ENCODE measurements around the gene CYB5D1.

CYB5D1 gene

GRCh38 chr17:7840441-7840840, 17.4 kb upstream of the CYB5D1 start:
- no peak for ATAC-seq
- TF ChIP-seq ZNF8 (CRISPR knock-in tag; IDR thresholded peaks at IDR 0.05) (no peak), ZNF70 (CRISPR knock-in tag; IDR thresholded peaks at IDR 0.05) (no peak), CREB5 (CRISPR knock-in tag; IDR thresholded peaks at IDR 0.05; ENCODE audit: low read depth) (no peak), ISL1 (CRISPR knock-in tag; IDR thresholded peaks at IDR 0.05) (no peak), OSR1 (CRISPR knock-in tag; IDR thresholded peaks at IDR 0.05) (no peak), POU6F1 (CRISPR knock-in tag; IDR thresholded peaks at IDR 0.05; ENCODE audit: borderline replicate concordance, low read depth) (no peak), GLIS3 (CRISPR knock-in tag; IDR thresholded peaks at IDR 0.05) (no peak), TOX (CRISPR knock-in tag; IDR thresholded peaks at IDR 0.05; ENCODE audit: borderline replicate concordance) (no peak), RARB (CRISPR knock-in tag; IDR thresholded peaks at IDR 0.05) (no peak), ZFP30 (CRISPR knock-in tag; IDR thresholded peaks at IDR 0.05) (no peak), CSRNP3 (CRISPR knock-in tag; IDR thresholded peaks at IDR 0.05) (no peak)

- no peak for ATAC-seq
Measured at GRCh38 chr17:7840875-7841274, 16.9 kb upstream of the CYB5D1 start.

GRCh38 chr17:7841396-7841914, 16.3 kb upstream of the CYB5D1 start:
- peak; percentile 12 for ATAC-seq
- no peak for TF ChIP-seq PPARA (CRISPR knock-in tag; IDR thresholded peaks at IDR 0.05; ENCODE audit: borderline replicate concordance)

More at GRCh38 chr17:7840875-7841274, 16.9 kb upstream of the CYB5D1 start:
- TF ChIP-seq ZNF8 (CRISPR knock-in tag; IDR thresholded peaks at IDR 0.05) (no peak), PATZ1 (CRISPR knock-in tag; IDR thresholded peaks at IDR 0.05; ENCODE audit: borderline replicate concordance) (no peak), OSR1 (CRISPR knock-in tag; IDR thresholded peaks at IDR 0.05) (no peak), GLIS3 (CRISPR knock-in tag; IDR thresholded peaks at IDR 0.05) (no peak), TOX (CRISPR knock-in tag; IDR thresholded peaks at IDR 0.05; ENCODE audit: borderline replicate concordance) (no peak), ARNTL (CRISPR knock-in tag; IDR thresholded peaks at IDR 0.05; ENCODE audit: borderline replicate concordance, low read depth) (no peak), PPARA (CRISPR knock-in tag; IDR thresholded peaks at IDR 0.05; ENCODE audit: borderline replicate concordance) (no peak), CSRNP3 (CRISPR knock-in tag; IDR thresholded peaks at IDR 0.05) (no peak), ZC3H10 (CRISPR knock-in tag; IDR thresholded peaks at IDR 0.05) (no peak)

- no peak for TF ChIP-seq CSRNP3 (CRISPR knock-in tag; IDR thresholded peaks at IDR 0.05)
- no peak for TF ChIP-seq RARB (CRISPR knock-in tag; IDR thresholded peaks at IDR 0.05)
- no peak for TF ChIP-seq PPARA (CRISPR knock-in tag; IDR thresholded peaks at IDR 0.05; ENCODE audit: borderline replicate concordance)
- no peak for TF ChIP-seq ZNF8 (CRISPR knock-in tag; IDR thresholded peaks at IDR 0.05)
- peak; percentile 34; the same call in 1 of the 2 replicates for TF ChIP-seq PATZ1 (CRISPR knock-in tag; IDR thresholded peaks at IDR 0.05; ENCODE audit: borderline replicate concordance)
- peak; percentile 43 for ATAC-seq
Measured at GRCh38 chr17:7841915-7842379, 15.9 kb upstream of the CYB5D1 start.

All from SK-N-SH treated with all-trans-retinoic acid at 6 μM for 48 hours (cell line).